GM12874 (cell line): ENCODE results near the gene MPV17.

Experiments used
- CTCF ChIP-seq: IDR thresholded peaks from 2 replicates; pipeline ENCODE4 v1.5.1; 2011; ENCODE audit warnings: low read depth, mild to moderate bottlenecking, control low read depth, low read length, moderate library complexity; ENCODE audit not compliant: insufficient read depth

MPV17 gene

DNA sequence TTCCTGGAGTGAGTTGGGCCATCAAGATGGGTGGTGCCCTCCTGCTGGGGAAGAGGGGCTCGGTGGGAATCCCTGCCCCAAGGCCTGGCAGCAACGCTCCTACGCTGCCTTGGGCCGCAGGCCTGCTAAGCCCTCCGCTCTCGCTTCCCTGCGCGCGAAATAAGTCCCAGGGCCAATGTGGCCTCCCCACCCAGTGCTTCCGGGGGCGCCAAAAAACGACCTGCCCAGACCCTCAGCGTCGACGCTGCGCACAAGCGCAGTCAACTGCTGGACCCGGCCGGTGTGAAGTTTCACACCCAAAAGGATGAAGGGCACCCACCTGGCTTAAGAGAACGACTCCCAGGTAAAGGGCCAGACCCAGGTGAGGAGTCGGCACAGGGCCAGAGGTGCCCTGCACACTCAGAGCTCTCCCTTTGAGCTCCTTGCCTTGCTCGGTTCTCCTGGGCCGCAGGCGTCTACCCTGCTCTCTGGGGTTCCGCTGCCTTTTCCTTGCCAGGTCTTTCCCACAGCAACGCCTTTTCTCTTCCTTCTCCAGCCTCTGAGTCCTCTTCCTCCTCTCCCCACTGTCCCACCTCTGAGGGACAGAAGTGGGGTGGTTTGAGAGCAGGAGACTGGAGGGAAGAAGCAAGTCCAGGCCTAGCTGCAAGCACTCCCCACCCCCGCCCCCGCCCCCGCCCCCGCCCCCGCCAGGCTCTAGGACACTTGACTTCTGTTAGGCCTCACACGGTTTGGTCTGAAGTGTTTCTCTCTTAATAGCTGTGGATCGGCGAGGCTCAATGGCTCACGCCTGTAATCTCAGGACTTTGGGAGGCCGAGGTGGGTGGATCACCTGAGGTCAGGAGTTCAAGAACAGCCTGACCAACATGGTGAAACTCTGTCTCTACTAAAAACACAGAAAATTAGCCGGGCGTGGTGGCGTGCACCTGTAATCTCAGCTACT, 47.4 kb downstream of the MPV17 start, which contains the start of gene DNAJC5G:
Gene DNAJC5G (plus strand): TSS at position 223 of the 940 bp plus-strand sequence. CDS start 1,296 bp downstream, outside the sequence.
- no peak for TF ChIP-seq CTCF

DNA sequence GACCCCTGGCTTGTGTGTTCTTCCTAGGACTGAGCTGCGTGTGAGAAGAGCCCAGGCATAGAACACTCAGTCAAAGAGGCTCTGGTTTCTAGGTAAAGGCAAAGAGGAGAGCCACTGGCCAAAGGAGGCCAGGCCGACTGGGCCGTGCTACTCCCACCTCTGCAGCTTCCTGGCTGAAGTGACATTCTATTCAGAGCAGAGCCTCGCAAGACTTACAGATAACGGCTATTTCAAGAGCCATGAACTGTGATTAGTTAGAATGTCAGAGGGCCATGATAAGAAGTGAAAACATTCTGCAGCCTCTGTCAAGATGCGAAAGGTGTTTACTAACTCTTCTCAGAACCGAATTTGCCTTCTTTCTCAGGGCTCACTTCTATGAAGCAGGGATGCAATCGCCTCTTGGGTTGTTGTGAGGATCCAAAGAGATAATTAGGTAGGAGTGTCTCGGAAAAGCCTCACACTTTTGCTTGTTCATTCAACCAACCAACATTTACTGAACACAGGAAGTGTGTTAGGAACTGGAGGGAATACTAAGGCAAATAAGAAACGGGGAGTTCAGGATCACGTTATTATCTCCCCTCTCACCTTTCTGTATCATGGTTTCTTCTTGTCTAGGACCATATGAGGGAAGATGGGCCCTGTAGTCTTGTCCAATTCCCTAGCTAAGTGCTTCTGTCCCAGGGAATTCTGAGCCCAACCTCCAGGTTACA, 51.1 kb downstream of the MPV17 start:
- no peak for TF ChIP-seq CTCF

GRCh38 chr2:27270670-27271069, 52.2 kb downstream of the MPV17 start:
- no peak for TF ChIP-seq CTCF

DNA sequence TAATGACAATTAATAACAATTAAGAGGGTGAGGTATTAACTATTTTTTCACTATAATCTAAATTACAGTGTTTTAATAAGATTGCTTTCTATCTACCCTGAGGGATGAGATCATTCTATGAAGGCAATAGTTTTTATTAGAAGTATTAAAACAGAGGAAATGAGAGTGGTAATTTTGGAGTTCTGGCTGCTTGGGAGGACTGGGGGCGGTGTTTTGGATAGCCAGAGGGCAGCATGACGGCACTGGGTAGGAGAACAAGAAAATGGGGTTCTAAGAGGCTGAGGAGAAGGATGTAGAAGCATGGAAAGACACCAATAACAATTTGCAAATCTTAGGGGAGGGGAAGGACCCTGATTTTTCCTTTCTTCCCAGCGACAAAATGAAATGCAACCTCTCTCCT, 52.8 kb downstream of the MPV17 start:
- no peak for TF ChIP-seq CTCF

DNA sequence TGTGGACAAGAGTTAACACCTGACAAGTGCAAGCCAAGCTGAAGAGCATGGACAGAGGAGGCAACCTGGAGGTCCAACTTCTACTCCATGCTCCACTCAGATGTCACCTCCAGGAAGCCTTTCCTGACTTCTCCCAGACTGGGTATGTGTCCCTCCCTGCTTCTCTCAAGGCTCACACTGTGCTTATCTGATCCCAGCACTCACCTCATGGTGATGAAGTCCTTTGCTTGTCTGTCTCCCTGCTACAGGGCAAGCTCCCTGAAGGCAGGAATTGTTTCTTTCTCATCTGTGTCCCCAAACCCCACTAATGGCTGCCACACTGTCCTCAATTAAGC, 57.4 kb downstream of the MPV17 start:
- TF ChIP-seq CTCF, result no peak

DNA sequence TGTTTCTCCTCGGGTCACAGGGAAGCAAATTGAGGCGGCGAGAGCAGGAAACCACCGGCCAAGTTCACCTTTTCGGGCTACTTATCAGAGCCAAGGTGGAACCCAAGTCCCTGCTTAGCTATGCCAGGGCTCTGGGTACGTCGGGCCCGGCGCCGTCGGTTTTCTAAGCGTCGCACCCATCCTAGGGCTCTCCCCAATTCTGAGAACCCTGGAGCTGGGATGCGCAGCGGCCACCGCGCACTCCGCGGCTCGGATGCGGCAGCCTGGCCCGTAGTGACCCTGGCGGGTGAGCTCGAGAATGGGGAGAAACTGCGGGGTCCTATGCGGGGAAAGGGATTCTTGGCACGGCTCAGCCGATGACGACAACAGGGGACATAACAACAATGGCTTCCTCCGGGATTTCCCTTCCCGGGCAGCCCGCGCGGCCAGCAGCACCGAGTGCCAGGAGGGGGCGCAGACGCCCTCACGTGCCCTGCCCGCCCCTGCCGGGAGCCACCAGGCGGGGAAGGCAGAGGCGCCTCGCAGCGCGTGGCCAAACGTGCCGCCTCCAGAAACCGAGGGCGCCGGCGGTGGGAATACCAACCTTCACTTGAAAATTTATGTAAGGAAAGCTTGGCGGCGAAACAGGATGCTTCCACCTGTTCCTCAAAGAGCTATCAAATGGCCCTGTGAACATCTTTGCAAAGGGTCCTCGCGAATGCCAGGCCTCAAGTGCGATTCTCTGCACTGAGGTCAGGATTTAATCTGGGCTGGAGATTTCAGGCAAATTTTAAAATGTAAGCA, 58.0 kb downstream of the MPV17 start:
- peak; percentile 68 for TF ChIP-seq CTCF

GRCh38 chr2:27264253-27264752, 58.6 kb downstream of the MPV17 start:
- TF ChIP-seq CTCF, result no peak
